ENCODE results near the gene MED13.

MED13 gene

DNA sequence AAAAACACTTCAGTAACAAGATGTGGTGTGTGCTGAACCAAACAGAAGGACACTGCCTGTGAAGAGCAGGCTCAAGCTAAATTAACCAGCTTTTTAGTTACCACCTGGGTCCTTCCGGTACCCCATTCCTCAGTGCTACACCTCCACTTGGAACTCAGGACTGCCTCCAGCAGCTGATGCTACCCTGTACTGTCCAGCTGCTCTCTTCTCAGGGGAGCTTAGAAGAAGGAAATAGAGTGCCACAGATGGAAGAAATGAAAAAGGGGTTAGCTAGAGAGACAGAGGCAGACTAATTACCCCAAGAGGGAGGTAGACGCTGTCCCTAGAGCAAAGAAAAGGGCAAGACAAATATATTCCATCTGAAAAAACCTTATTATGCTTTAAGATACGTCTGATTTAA lies 5.7 kb downstream of the MED13 start:
- no peak for DNase-seq (ENCODE audit: low read depth)
- no peak for TF ChIP-seq POLR2A (IDR thresholded peaks at IDR 0.05; ENCODE audit: extremely low read depth, insufficient read length)
- H3K4me3 ChIP-seq (ENCODE audit: low read depth, low read length): peak overlapping the region; percentile 8

DNA sequence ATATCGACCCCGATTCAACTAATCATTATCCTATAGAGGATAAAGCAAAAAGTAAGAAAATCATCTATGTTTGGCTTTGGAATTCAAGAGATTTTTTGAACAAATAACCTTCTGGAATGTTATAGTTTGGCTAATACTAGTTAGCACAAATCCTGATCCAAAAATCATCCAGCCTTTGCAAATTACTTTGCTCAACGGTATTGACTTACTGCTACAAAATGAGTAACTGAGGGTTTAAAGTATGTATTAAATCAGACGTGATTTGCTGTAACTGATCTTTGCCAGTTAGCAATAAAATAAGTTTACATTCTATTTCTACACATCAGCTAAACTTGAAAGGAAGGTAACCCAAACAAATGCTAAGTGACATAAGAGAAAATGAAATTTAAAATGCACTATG lies 6.5 kb downstream of the MED13 start:
- TF ChIP-seq, protein P1, sequence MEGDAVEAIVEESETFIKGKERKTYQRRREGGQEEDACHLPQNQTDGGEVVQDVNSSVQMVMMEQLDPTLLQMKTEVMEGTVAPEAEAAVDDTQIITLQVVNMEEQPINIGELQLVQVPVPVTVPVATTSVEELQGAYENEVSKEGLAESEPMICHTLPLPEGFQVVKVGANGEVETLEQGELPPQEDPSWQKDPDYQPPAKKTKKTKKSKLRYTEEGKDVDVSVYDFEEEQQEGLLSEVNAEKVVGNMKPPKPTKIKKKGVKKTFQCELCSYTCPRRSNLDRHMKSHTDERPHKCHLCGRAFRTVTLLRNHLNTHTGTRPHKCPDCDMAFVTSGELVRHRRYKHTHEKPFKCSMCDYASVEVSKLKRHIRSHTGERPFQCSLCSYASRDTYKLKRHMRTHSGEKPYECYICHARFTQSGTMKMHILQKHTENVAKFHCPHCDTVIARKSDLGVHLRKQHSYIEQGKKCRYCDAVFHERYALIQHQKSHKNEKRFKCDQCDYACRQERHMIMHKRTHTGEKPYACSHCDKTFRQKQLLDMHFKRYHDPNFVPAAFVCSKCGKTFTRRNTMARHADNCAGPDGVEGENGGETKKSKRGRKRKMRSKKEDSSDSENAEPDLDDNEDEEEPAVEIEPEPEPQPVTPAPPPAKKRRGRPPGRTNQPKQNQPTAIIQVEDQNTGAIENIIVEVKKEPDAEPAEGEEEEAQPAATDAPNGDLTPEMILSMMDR (IDR thresholded peaks at IDR 0.05; ENCODE audit: low read depth, low read length): no peak
- TF ChIP-seq, protein P2, sequence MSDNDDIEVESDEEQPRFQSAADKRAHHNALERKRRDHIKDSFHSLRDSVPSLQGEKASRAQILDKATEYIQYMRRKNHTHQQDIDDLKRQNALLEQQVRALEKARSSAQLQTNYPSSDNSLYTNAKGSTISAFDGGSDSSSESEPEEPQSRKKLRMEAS (IDR thresholded peaks at IDR 0.05; ENCODE audit: low read depth, low read length): no peak
- TF ChIP-seq MYC (IDR thresholded peaks at IDR 0.05; ENCODE audit: low read depth, low read length) (no peak), POLR2A (IDR thresholded peaks at IDR 0.05; ENCODE audit: extremely low read depth, insufficient read length) (no peak)
- no peak overlapping the region for H3K4me3 ChIP-seq (ENCODE audit: low read depth, low read length)
- DNase-seq (ENCODE audit: low read depth): no peak

DNA sequence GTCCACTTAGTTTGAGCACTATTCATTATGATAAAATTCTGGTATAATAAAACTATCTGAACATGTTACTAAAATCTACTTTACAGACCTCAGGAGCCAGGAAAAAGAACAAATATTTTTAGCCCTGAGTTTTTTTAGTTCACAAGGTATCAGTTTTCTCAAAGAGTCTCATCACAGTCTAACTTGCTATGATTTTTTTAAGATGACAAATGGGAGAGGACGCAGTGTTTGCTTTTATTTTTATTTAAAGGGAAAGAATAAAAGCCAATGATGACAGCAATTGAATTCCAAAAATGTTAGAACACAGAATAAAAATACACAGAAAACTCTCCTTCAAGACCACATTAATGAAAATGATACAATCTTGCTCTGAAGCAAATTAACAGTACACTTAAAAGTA lies 7.4 kb downstream of the MED13 start:
- DNase-seq (ENCODE audit: low read depth): no peak
- TF ChIP-seq MYC (IDR thresholded peaks at IDR 0.05; ENCODE audit: low read depth, low read length): no peak
- no peak for TF ChIP-seq POLR2A (IDR thresholded peaks at IDR 0.05; ENCODE audit: extremely low read depth, insufficient read length)
- TF ChIP-seq, protein P2 (IDR thresholded peaks at IDR 0.05; ENCODE audit: low read depth, low read length): no peak
- TF ChIP-seq, protein P1 (IDR thresholded peaks at IDR 0.05; ENCODE audit: low read depth, low read length): no peak
- no peak overlapping the region for H3K4me3 ChIP-seq (ENCODE audit: low read depth, low read length)

DNA sequence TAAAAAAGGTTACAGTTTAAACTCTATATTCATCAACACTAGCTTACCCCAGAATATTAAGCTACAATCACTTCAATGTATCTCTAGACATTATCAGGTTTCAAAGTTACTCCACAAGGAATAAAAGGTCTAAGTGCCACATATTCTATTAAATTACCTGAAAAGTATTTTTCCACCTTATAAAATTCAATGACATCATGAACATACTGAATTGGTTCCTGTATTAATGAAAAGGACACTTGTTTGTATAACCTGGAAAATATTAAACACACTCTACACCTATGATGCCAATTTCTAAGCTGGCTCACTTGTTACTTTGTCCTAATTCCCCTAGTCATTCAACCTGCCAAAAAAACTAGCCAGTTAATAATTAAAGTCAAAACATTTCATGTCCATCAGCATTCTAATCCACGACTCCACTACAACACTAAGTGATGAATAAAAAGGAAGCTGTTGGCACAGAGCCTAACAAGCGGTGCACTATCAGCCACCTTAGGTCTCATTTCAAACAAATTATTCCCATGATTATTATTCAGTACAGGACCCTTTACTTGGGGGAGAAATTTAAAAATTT lies 12.2 kb downstream of the MED13 start:
- no peak for DNase-seq (ENCODE audit: low read depth)
- H3K4me3 ChIP-seq (ENCODE audit: low read depth, low read length): no peak overlapping the region
- TF ChIP-seq POLR2A (IDR thresholded peaks at IDR 0.05; ENCODE audit: extremely low read depth, insufficient read length): no peak
- TF ChIP-seq, protein P2 (IDR thresholded peaks at IDR 0.05; ENCODE audit: low read depth, low read length): no peak
- TF ChIP-seq, protein P1 (IDR thresholded peaks at IDR 0.05; ENCODE audit: low read depth, low read length): no peak

DNA sequence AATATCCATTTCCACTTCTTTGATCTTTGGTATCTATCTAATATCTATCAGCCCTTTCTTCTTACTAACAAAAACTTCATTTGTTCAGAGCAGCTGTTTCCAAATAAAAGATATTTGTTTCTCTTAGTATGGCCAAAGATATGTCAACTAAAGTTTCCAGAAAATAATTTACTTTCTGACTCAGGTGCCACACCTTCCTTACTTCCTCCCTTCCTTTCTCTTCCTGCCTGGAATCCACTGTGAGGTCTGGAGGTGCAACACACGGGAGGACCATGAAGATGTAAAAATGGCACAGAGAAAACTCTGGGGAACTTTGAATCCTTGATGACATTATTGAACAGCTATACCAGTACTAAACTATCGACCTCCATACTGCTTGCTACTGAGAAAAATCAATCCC lies 14.0 kb downstream of the MED13 start:
- H3K4me3 ChIP-seq (ENCODE audit: low read depth, low read length): no peak overlapping the region
- no peak for DNase-seq (ENCODE audit: low read depth)
- TF ChIP-seq, protein P1 (IDR thresholded peaks at IDR 0.05; ENCODE audit: low read depth, low read length): no peak
- TF ChIP-seq, protein P2 (IDR thresholded peaks at IDR 0.05; ENCODE audit: low read depth, low read length): no peak
- TF ChIP-seq MYC (IDR thresholded peaks at IDR 0.05; ENCODE audit: low read depth, low read length): no peak
- no peak for TF ChIP-seq POLR2A (IDR thresholded peaks at IDR 0.05; ENCODE audit: extremely low read depth, insufficient read length)

DNA sequence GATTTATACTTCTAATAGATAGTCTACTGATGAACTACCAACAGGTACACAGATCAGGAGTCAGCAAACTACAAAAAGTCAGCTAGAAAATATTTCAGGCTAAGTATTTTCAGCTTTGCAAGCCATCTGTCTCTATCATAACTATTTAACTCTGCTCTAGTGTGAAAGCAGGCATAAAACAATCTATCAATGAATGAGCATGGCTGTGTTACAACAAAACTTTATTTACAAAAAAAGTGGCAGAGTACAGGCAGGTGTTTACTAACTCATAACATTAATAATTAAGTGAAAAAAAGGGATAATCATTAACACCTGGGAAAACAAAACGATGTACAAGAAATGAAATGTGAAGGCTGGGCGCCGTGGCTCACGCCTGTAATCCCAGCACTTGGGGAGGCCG lies 15.8 kb downstream of the MED13 start:
- H3K4me3 ChIP-seq (ENCODE audit: low read depth, low read length): no peak overlapping the region
- DNase-seq (ENCODE audit: low read depth): no peak

More for the DNA sequence above, 15.8 kb downstream of the MED13 start:
- TF ChIP-seq, protein P2 (IDR thresholded peaks at IDR 0.05; ENCODE audit: low read depth, low read length): no peak
- TF ChIP-seq MYC (IDR thresholded peaks at IDR 0.05; ENCODE audit: low read depth, low read length) (no peak), POLR2A (IDR thresholded peaks at IDR 0.05; ENCODE audit: extremely low read depth, insufficient read length) (no peak)
- TF ChIP-seq, protein P1 (IDR thresholded peaks at IDR 0.05; ENCODE audit: low read depth, low read length): no peak
